HG03342 (cell line): ENCODE measurements around the gene TREML4.
"Not testable (repeated sequence)": the region's sequence is repeated elsewhere in the genome, so short reads cannot be mapped to it uniquely, and the experiment has no call there.

Source experiments
- ATAC-seq: cut with Tn5 transposase; IDR thresholded peaks from one replicate; pipeline ENCODE4 v1.9.1; 2021; ENCODE audit warnings: mild to moderate bottlenecking, moderate library complexity; ENCODE audit not compliant: unreplicated experiment

The TREML4 gene

DNA sequence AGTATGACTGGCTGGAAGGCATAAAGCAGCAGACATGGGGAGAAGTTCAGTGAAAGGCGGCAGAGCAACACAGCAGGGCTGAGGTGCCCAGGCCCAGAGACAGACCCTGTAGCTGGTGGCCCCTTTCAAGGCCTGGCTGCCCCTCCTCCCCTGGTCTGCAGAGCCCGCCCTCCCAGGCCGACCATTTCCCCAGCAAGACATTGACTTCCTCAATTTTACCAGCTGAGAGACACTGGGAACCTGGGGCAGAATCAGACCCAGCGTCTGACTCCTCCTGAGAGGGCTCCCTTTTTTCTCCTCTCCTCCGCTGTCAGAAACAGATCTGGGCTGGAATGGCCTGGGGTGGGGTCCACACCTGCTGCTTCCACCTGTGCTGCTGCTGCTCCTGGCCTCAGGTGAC is at the start of gene TREML4:
Gene TREML4 (plus strand): TSS at position 254 of the 400 bp plus-strand sequence. CDS start 79 bp downstream, at position 333.
- ATAC-seq = no peak

GRCh38 chr6:41179163-41179562 is 49.0 kb upstream of the TREML4 start:
- ATAC-seq = no peak

GRCh38 chr6:41181566-41181965 is 46.6 kb upstream of the TREML4 start:
- no peak for ATAC-seq

- peak; percentile 56 for ATAC-seq
These were observed 45.8 kb upstream of the TREML4 start for GRCh38 chr6:41182069-41183034.

- no peak for ATAC-seq
These were observed 43.4 kb upstream of the TREML4 start for GRCh38 chr6:41184761-41185160.

GRCh38 chr6:41186031-41186562 is 42.1 kb upstream of the TREML4 start:
- ATAC-seq = no peak

- no peak for ATAC-seq
These were observed 39.9 kb upstream of the TREML4 start for GRCh38 chr6:41187924-41188886.

- ATAC-seq = not testable (repeated sequence)
These were observed 39.1 kb upstream of the TREML4 start for GRCh38 chr6:41189046-41189445.

DNA sequence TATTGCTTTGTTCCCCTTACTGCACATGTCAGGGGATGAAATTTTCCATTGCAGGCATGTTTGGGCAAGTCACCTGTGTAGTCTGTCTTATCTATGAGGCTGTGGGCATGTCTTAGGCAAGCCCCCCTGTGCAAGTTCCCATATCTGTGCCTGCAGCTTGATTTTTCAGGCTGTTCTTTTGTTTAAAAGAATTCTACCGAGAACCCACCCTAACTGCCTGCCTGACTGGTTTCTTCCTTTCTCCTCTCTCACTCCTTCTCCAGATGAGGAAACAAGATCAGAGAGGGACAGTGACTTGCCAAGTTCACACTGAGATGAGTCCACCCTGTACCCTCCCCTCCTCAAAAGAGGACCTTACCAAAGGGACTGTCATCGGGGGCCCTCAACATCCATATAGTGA is 38.2 kb upstream of the TREML4 start:
- ATAC-seq = no peak

GRCh38 chr6:41190791-41191190 is 37.4 kb upstream of the TREML4 start:
- no peak for ATAC-seq

DNA sequence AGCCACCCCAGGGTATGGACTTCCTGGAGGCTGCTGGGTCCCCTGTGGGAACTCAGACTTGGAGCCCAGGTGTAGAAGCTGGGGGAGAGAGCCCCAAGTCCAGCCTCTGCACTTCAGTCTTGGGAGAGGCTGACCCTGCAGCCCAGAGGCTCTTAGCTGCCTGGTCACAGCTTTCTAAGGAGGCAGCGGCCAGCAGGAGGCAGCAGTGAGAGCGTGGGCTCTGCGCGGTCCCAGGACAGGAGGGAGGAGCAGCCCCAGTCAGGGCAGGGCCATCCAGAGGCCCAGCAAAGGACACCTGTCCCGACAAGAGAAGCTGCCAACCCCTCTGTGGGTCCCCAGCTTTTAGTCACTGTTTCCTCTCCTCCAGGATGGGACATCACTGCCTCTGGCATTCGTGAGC is 36.6 kb upstream of the TREML4 start:
- ATAC-seq = no peak

GRCh38 chr6:41193171-41193734 is 34.9 kb upstream of the TREML4 start:
- ATAC-seq = no peak

GRCh38 chr6:41193884-41194283 is 34.3 kb upstream of the TREML4 start:
- ATAC-seq = no peak

DNA sequence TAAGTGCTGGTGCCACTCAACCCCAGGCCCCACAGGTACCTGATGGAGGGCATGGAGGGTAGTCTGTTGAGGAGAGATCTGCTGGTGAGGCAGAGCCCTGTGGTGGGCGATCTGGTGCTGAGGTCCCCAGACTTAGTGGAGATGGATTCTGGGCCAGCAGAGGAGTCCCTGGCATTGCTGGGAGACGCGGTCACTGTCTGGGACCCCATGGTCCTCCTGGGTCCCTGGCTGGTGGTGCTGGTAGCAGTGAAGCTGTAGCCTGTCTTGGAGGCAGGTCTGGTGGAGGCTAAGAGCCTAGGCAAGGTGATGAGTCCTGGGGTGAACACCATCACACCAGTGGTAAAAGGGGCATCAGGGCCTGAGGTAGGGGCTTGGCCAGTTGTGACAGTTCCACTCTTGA is 33.8 kb upstream of the TREML4 start:
- ATAC-seq = no peak

DNA sequence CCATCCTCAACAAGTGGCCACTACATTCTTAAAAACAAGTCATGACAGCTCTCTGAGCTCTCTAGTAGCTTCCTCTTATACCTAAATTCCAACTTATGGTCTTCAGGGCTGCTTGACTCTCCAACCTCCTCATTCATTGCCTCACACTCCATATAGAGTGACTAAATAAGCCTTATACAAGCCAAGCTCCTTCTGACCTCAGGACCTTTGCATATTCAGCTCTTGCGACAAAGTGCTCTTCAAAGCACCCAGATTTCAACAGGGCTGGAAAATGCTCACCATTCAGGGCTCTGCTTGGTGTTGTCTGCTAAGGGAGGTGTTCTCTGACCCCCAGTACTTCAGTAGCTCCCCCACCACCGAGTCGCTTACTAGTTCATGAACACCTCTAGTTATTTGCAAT is 30.9 kb upstream of the TREML4 start:
- ATAC-seq = no peak

DNA sequence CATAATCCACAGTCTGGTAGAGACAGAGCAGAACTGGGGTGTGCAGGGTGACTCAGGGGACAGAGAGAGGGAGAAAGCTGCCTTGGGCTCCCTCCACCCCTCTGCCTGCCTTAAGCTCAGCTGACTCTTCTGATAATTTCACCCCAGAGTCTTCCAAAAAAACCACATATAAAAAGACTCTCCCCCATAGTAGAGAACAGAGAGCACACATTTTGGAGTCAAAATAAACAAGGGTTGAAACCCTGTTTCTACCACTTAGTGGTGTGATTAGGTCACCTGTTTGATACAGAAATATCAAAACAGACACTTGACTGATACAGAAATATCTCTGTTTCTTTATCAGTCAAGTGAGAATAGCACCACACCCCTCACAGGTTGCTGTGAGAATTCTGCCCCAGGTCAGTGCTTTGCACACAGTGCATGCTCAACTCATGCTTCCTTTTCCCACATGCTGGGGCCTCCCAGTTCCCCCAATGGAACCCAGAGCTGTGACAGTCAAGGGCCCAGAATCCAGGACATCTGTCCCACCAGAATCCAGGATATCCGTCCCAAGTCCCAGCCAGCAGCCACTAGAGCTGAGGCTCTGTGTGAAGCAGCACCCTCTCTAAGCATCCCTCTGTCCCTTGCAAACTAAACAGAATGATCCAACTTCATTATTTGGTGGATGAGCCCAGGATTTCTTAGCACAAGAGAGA is 28.4 kb upstream of the TREML4 start:
- ATAC-seq = no peak

- ATAC-seq = no peak
These were observed 27.8 kb upstream of the TREML4 start for GRCh38 chr6:41200296-41200900.

GRCh38 chr6:41200901-41201763 is 27.0 kb upstream of the TREML4 start, which contains the start of gene TREML2:
Gene TREML2 (minus strand): TSS chr6:41201149. CDS start chr6:41201008, 141 bp downstream.
- ATAC-seq = no peak

DNA sequence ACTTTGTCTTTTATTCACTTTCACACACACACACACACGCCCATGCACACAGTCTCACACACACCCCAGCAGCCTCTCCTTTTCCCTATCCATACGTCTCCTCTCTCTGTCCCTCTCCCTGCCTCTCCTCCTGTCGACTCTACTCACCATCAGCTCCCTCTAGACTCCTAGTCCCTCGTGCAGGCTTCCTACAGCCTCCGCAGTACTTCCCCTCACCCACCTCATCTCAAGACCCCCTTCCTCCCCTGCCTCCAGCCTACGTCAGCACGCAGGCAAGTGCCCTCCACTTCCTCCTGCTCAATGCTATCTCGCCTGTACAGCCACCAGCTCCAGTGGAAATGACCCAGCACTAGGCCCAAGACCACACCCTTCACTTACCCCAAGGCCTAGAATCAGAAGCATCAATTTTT is 26.4 kb upstream of the TREML4 start:
- ATAC-seq = no peak
